GM06990 (cell line): ENCODE results near the gene HCFC1.

Source experiments
- DNase-seq: peaks from one replicate; pipeline ENCODE4 v3.0.0-alpha.2; 2011; ENCODE audit not compliant: insufficient read length; ENCODE audit errors: extremely low read depth
- H3K27me3 ChIP-seq: replicated peaks from 2 replicates; pipeline ENCODE4 v1.6.0; 2011; ENCODE audit warnings: low read length; ENCODE audit not compliant: control insufficient read depth, insufficient read depth
- H3K36me3 ChIP-seq: 2 replicates; pipeline ENCODE4 v1.5.1; 2011; ENCODE audit warnings: low read length; ENCODE audit not compliant: control insufficient read depth, insufficient read depth
- H3K4me3 ChIP-seq: replicated peaks from 2 replicates; pipeline ENCODE4 v1.5.1; 2011; ENCODE audit warnings: low read depth, mild to moderate bottlenecking, control low read depth, low read length
- TF ChIP-seq, protein P1 (sequence below): IDR thresholded peaks from 2 replicates; pipeline ENCODE4 v1.5.1; 2011; ENCODE audit warnings: low read length, control low read depth, mild to moderate bottlenecking, inconsistent platforms; ENCODE audit not compliant: insufficient read depth, poor library complexity, severe bottlenecking

HCFC1 gene

DNA sequence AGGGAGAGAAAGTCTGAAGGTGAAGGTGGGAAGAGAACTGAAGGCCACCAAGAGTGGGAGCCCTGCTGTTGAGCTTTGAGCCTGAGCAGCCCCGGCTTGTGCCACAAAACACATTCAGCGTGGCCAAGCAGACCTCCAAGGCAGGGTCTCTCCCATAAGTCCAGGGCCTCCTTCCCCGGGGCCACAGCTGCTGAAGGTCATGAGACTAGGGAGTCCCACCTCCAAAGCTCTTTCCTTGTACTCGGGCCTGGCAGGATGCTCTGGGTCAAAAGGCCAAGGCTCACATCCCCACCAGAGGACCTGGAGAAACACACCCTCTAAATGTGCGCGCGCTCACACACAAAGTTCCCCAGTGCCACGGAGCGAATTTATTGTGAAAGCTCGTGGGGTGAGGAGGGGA lies 42.0 kb downstream of the HCFC1 start:
- TF ChIP-seq, protein P1, sequence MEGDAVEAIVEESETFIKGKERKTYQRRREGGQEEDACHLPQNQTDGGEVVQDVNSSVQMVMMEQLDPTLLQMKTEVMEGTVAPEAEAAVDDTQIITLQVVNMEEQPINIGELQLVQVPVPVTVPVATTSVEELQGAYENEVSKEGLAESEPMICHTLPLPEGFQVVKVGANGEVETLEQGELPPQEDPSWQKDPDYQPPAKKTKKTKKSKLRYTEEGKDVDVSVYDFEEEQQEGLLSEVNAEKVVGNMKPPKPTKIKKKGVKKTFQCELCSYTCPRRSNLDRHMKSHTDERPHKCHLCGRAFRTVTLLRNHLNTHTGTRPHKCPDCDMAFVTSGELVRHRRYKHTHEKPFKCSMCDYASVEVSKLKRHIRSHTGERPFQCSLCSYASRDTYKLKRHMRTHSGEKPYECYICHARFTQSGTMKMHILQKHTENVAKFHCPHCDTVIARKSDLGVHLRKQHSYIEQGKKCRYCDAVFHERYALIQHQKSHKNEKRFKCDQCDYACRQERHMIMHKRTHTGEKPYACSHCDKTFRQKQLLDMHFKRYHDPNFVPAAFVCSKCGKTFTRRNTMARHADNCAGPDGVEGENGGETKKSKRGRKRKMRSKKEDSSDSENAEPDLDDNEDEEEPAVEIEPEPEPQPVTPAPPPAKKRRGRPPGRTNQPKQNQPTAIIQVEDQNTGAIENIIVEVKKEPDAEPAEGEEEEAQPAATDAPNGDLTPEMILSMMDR, result no peak
- Histone ChIP-seq H3K4me3 (no peak overlapping the region; the same call in 1 of the 2 replicates), H3K27me3 (no peaks in the 10 kb centered on the region), H3K36me3 (peaks cover 4% of the 10 kb centered on the region)
- DNase-seq, result no peak

DNA sequence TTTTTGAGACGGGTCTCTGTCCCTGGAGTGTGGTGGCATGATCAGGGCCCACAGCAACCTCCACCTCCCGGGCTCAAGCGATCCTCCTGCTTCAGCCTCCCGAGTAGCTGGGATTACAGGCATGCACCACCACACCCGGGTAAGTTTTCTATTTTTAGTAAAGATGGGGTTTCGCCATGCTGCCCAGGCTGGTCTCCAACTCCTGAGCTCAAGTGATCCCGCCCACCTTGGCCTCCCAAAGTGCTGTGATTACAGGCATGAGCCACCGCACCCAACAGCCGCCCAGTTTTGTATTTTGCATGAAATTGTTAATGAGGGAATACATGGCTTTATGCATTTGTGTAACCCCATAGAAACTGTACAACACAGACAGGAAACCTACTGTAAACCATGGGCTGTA lies 42.8 kb downstream of the HCFC1 start:
- TF ChIP-seq, protein P1, result no peak
- H3K36me3 ChIP-seq, result peaks cover 4% of the 10 kb centered on the region
- DNase-seq, result no peak
- no peaks in the 10 kb centered on the region for H3K27me3 ChIP-seq
- peak overlapping the region; percentile 53 for H3K4me3 ChIP-seq

DNA sequence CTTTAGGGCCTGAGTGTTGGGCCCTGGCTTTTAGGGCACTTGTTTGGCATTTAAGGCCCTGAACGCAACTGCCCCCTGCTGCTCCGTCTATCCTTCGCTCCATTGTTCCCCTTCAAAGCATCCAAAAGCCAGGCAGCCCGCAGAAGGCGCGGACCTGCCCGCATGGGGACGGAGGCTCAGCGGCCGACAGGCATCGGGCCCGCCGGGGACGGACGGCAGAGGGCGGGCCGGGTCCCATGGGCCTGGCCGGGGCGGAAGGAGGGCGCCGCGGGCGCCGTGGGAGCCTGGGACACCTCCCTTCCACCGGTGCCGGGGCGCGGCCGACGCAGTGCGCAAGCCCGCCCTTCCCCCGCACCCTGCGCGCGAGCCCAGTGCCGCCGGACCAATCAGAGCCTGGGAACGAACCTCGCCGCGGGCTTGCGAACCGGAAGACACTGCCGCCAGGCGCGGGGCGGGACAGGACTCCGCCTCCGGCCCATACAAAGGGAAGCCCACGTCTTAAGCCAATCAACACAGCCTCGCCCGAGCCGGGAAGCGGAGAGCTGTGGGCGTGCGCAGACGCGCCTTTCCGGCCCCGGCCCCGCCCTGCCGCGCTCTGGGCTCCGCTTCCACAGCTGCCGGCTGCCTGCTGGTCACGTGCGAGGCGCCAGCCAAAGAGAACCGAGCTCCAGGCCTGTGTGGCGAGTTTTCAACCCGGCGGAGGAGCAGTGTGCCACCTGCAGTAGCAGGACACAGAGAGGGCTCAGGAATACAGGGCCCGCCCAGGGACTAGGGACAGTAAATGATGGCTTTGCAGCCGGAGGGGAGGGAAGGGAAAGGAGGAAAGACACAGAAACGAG lies 43.5 kb downstream of the HCFC1 start:
- Histone ChIP-seq H3K4me3 (peak overlapping the region; percentile 79), H3K36me3 (peaks cover 4% of the 10 kb centered on the region), H3K27me3 (no peaks in the 10 kb centered on the region)
- DNase-seq, result peak; percentile 100
- TF ChIP-seq, protein P1, result peak; percentile 17

DNA sequence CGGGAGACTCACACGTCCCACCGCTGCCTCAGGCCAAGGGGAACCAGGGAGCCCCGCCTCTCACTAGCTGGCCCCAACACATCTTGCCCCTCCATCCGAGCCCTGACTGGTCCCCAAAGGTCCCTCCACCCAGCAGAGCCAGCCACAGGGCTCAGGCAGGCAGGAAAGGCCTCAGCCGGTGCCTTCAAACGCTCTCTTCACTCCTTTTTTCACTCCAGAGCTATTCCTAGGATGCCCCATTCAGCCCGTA lies 44.0 kb downstream of the HCFC1 start:
- peak overlapping the region; percentile 79 for H3K4me3 ChIP-seq
- no peaks in the 10 kb centered on the region for H3K27me3 ChIP-seq
- peaks cover 4% of the 10 kb centered on the region for H3K36me3 ChIP-seq
- TF ChIP-seq, protein P1, result no peak
- no peak for DNase-seq

DNA sequence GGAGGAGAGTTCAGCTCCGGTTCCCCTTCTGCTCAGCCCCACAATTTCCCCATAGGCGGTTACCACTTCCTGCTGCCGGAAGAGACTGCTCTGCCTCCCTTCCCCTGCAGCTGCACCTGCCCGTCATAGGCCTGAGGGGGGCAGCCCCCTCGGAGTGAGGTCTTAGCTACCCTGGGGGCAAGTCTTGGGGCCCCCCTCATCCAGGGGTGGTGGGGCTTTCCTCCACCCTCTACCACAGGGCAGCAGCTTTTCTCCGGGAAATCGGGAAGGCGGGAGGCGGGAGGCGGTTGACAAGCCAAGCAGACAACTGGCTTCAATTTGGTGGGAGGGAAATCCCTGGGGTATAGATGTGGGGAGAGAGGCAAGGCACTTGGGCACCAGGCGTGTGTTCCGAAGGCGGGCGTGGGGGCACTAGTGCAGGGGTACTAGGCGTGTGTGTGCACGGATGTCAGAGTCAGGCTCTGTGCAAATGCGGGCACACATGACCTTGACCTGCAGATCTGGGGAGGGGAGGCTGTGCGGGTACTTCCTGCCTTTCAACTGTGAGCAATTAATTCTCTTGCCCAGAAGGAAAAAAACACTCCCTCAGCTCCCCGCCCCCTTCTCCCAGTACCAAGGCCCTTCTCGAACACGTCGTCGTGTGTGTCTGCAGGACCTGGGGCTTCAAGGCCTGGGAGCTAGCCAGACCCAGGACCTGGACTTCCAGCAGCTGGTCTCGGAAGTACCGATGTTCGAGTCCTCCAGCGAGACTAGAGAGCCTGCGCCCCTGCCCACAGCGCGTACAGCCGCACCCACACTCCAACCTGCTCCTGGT lies 44.6 kb downstream of the HCFC1 start:
- Histone ChIP-seq H3K36me3 (peaks cover 4% of the 10 kb centered on the region), H3K4me3 (peak overlapping the region; percentile 79), H3K27me3 (no peaks in the 10 kb centered on the region)
- DNase-seq, result peak; percentile 84
- TF ChIP-seq, protein P1, result peak; percentile 6
